K562 (cell line): ENCODE results near the gene UTS2R. TPM values are rescaled to one million over a fixed set of nuclear protein-coding genes. Genes with fewer than 3 reads are reported as not detected.

Experiments used
- GTF3C2 ChIP-seq: IDR thresholded peaks from 3 replicates; pipeline ENCODE4 v1.6.1; 2011; ENCODE audit warnings: borderline replicate concordance, mild to moderate bottlenecking, moderate library complexity; ENCODE audit not compliant: insufficient read length; ENCODE audit errors: extremely low read depth
- MXD1 ChIP-seq: fragments of 250-450 bp; sonication (Bioruptor Pico); IDR thresholded peaks from 2 replicates; pipeline ENCODE4 v1.8.0; 2021; ENCODE audit warnings: borderline replicate concordance, mild to moderate bottlenecking, moderate library complexity; ENCODE audit not compliant: poor library complexity, severe bottlenecking
- PTTG1 ChIP-seq: fragments of 450-650 bp; IDR thresholded peaks from 2 replicates; pipeline ENCODE4 v1.6.1; 2016; ENCODE audit warnings: low read depth, mild to moderate bottlenecking, missing genetic modification characterization, missing compliant biosample characterization
- SUPT5H ChIP-seq: fragments of 450-650 bp; IDR thresholded peaks from 2 replicates; pipeline ENCODE4 v1.6.1; 2016
- TBP ChIP-seq: optimal IDR thresholded peaks from 2 replicates; pipeline ENCODE3; 2011; ENCODE audit warnings: low read depth, low read length, improper control_type of control experiment
- ZNF165 ChIP-seq: fragments of 250-450 bp; sonication (Bioruptor Pico); IDR thresholded peaks from 2 replicates; pipeline ENCODE4 v1.4.0; 2020; ENCODE audit warnings: borderline replicate concordance
- ZNF444 ChIP-seq: fragments of 250-450 bp; sonication (Bioruptor Pico); IDR thresholded peaks from 2 replicates; pipeline ENCODE4 v1.4.0; 2020; ENCODE audit warnings: mild to moderate bottlenecking, moderate library complexity
- polyA plus RNA-seq, 8 experiments: library from polyadenylated mRNA; depleted of rRNA in 4 of 8; stranded (reverse) in 5 of 8; unstranded in 3 of 8; fragments of >200 nt; fragmentation: Nextera tagmentation in 2 of 8; fragmentation: Illumina TruSeq in 1 of 8; extraction: Ambion mirVana in 2 of 8; extraction: Trizol in 1 of 8; gene quantifications; 2 replicates each; pipeline versions ENCODE4 v1.2.1 to v1.2.3, GENCODE V29; 2011 to 2014; ENCODE audit warnings: inconsistent platforms in 1 of 8, missing spikeins in 1 of 8
- total RNA-seq, 7 experiments: library from RNA; depleted of rRNA in 6 of 7; stranded (reverse); fragments of >200 nt in 6 of 7; fragmentation: Illumina TruSeq in 2 of 7; extraction: Trizol in 2 of 7; gene quantifications; 2 replicates each; pipeline versions ENCODE4 v1.2.1 to v1.2.3, GENCODE V29; 2011 to 2021; ENCODE audit warnings: low replicate concordance in 1 of 7

The UTS2R gene
- total and polyA plus RNA-seq, 9 of the 15 experiments (the other 6 are each of a cell fraction or from before 2014, with no cell fraction given) = 0.22 TPM; not detected in 8

- TF ChIP-seq GTF3C2 (no peak), MXD1 (no peak), SUPT5H (no peak), TBP (no peak), PTTG1 (tag) (no peak), ZNF165 (CRISPR knock-in tag) (no peak), ZNF444 (CRISPR knock-in tag) (no peak)
These were observed 5.8 kb upstream of the UTS2R start (continued) for GRCh38 chr17:82365606-82366295.
